Measurements from ENCODE around the gene CFAP52.

CFAP52 gene

GRCh38 chr17:9669551-9670008, 93.1 kb downstream of the CFAP52 start:
- DNase-seq = no peak
- Histone ChIP-seq H3K9ac (ENCODE audit: low read depth, low read length) (no peak overlapping the region), H3K79me2 (ENCODE audit: insufficient read depth, low read length) (no peaks in the 10 kb centered on the region), H3K9me3 (ENCODE audit: insufficient read depth, low read length, severe bottlenecking) (no peaks in the 10 kb centered on the region), H3K27ac (ENCODE audit: low read length) (no peak overlapping the region), H3K4me3 (ENCODE audit: low read depth in 1 of 2, low read length in 2 of 2) (no peak overlapping the region), H3K4me1 (ENCODE audit: insufficient read depth, low read length) (no peaks in the 10 kb centered on the region), H3K27me3 (ENCODE audit: insufficient read depth, low read length, poor library complexity) (no peaks in the 10 kb centered on the region), H3K36me3 (ENCODE audit: insufficient read depth, low read length) (no peaks in the 10 kb centered on the region), H3K4me2 (ENCODE audit: insufficient read depth, low read length) (no peak overlapping the region), H4K20me1 (ENCODE audit: insufficient read depth, low read length) (no peaks in the 10 kb centered on the region), H2AFZ (ENCODE audit: low read depth, low read length) (no peak overlapping the region)
- no peak for ATAC-seq (ENCODE audit: insufficient read depth, low read depth)
- TF ChIP-seq CTCF (IDR thresholded peaks at IDR 0.05; ENCODE audit: borderline replicate concordance, extremely low read depth, low read length, poor library complexity, severe bottlenecking) (no peak), EZH2 (IDR thresholded peaks at IDR 0.05; ENCODE audit: borderline replicate concordance, low read depth, low read length, severe bottlenecking) (no peak)

- no peaks in the 10 kb centered on the region for H3K4me1 ChIP-seq (ENCODE audit: insufficient read depth, low read length)
- H4K20me1 ChIP-seq (ENCODE audit: insufficient read depth, low read length) = no peaks in the 10 kb centered on the region
- H3K79me2 ChIP-seq (ENCODE audit: insufficient read depth, low read length) = no peaks in the 10 kb centered on the region
- no peak overlapping the region for H3K27ac ChIP-seq (ENCODE audit: low read length)
- no peak overlapping the region for H2AFZ ChIP-seq (ENCODE audit: low read depth, low read length)
- no peak overlapping the region for H3K9ac ChIP-seq (ENCODE audit: low read depth, low read length)
- H3K4me2 ChIP-seq (ENCODE audit: insufficient read depth, low read length) = no peak overlapping the region
- peaks cover 4% of the 10 kb centered on the region for H3K27me3 ChIP-seq (ENCODE audit: insufficient read depth, low read length, poor library complexity)
- H3K4me3 ChIP-seq (ENCODE audit: low read depth in 1 of 2, low read length in 2 of 2) = no peak overlapping the region
- ATAC-seq (ENCODE audit: insufficient read depth, low read depth) (no peak), DNase-seq (no peak)
- TF ChIP-seq CTCF (IDR thresholded peaks at IDR 0.05; ENCODE audit: borderline replicate concordance, extremely low read depth, low read length, poor library complexity, severe bottlenecking) (no peak), EZH2 (IDR thresholded peaks at IDR 0.05; ENCODE audit: borderline replicate concordance, low read depth, low read length, severe bottlenecking) (no peak)
- no peaks in the 10 kb centered on the region for H3K9me3 ChIP-seq (ENCODE audit: insufficient read depth, low read length, severe bottlenecking)
- H3K36me3 ChIP-seq (ENCODE audit: insufficient read depth, low read length) = no peaks in the 10 kb centered on the region
These were observed 94.2 kb downstream of the CFAP52 start for GRCh38 chr17:9670596-9670995.

- H3K79me2 ChIP-seq (ENCODE audit: insufficient read depth, low read length) = no peaks in the 10 kb centered on the region
- no peak overlapping the region for H2AFZ ChIP-seq (ENCODE audit: low read depth, low read length)
- H3K4me1 ChIP-seq (ENCODE audit: insufficient read depth, low read length) = no peaks in the 10 kb centered on the region
- no peaks in the 10 kb centered on the region for H3K36me3 ChIP-seq (ENCODE audit: insufficient read depth, low read length)
- no peaks in the 10 kb centered on the region for H4K20me1 ChIP-seq (ENCODE audit: insufficient read depth, low read length)
- H3K27me3 ChIP-seq (ENCODE audit: insufficient read depth, low read length, poor library complexity) = peaks cover 4% of the 10 kb centered on the region
- ATAC-seq (ENCODE audit: insufficient read depth, low read depth) = no peak
- TF ChIP-seq CTCF (IDR thresholded peaks at IDR 0.05; ENCODE audit: borderline replicate concordance, extremely low read depth, low read length, poor library complexity, severe bottlenecking) (no peak), EZH2 (IDR thresholded peaks at IDR 0.05; ENCODE audit: borderline replicate concordance, low read depth, low read length, severe bottlenecking) (no peak)
- no peak overlapping the region for H3K4me3 ChIP-seq (ENCODE audit: low read depth in 1 of 2, low read length in 2 of 2)
- no peak overlapping the region for H3K4me2 ChIP-seq (ENCODE audit: insufficient read depth, low read length)
- no peak for DNase-seq
- no peak overlapping the region for H3K9ac ChIP-seq (ENCODE audit: low read depth, low read length)
- H3K9me3 ChIP-seq (ENCODE audit: insufficient read depth, low read length, severe bottlenecking) = no peaks in the 10 kb centered on the region
- H3K27ac ChIP-seq (ENCODE audit: low read length) = no peak overlapping the region
These were observed 95.1 kb downstream of the CFAP52 start for GRCh38 chr17:9671559-9671958.

- no peak for ATAC-seq (ENCODE audit: insufficient read depth, low read depth)
- Histone ChIP-seq H3K4me2 (ENCODE audit: insufficient read depth, low read length) (no peak overlapping the region), H3K9me3 (ENCODE audit: insufficient read depth, low read length, severe bottlenecking) (no peaks in the 10 kb centered on the region), H3K79me2 (ENCODE audit: insufficient read depth, low read length) (no peaks in the 10 kb centered on the region), H3K36me3 (ENCODE audit: insufficient read depth, low read length) (no peaks in the 10 kb centered on the region), H3K27ac (ENCODE audit: low read length) (no peak overlapping the region), H3K9ac (ENCODE audit: low read depth, low read length) (no peak overlapping the region), H4K20me1 (ENCODE audit: insufficient read depth, low read length) (no peaks in the 10 kb centered on the region), H3K4me1 (ENCODE audit: insufficient read depth, low read length) (no peaks in the 10 kb centered on the region), H3K27me3 (ENCODE audit: insufficient read depth, low read length, poor library complexity) (peaks cover 4% of the 10 kb centered on the region), H2AFZ (ENCODE audit: low read depth, low read length) (no peak overlapping the region), H3K4me3 (ENCODE audit: low read depth in 1 of 2, low read length in 2 of 2) (no peak overlapping the region)
- no peak for TF ChIP-seq EZH2 (IDR thresholded peaks at IDR 0.05; ENCODE audit: borderline replicate concordance, low read depth, low read length, severe bottlenecking)
- no peak for TF ChIP-seq CTCF (IDR thresholded peaks at IDR 0.05; ENCODE audit: borderline replicate concordance, extremely low read depth, low read length, poor library complexity, severe bottlenecking)
- DNase-seq = no peak
These were observed 95.8 kb downstream of the CFAP52 start for GRCh38 chr17:9672266-9672665.
